ENCODE results near the gene ANKMY1.

Gene ANKMY1

GRCh38 chr2:240603081-240603835 lies 45.5 kb upstream of the ANKMY1 start:
- no peaks in the 10 kb centered on the region for H3K27me3 ChIP-seq
- H3K27ac ChIP-seq, result no peak overlapping the region
- peak in 1 of 2 donors; percentile 40 for DNase-seq
- no peak for TF ChIP-seq CTCF (IDR thresholded peaks at IDR 0.05)
- H3K4me3 ChIP-seq, result no peak overlapping the region
- no peaks in the 10 kb centered on the region for H3K9me3 ChIP-seq
- peaks cover 6 to 42% (median 13%) of the 10 kb centered on the region in 3 donors for H3K36me3 ChIP-seq
- intact Hi-C loops (cut with DNase I; ENCODE audit: low total_unique reads), result no loop called here
- peaks cover 0 to 7% (median 3%) of the 10 kb centered on the region in 4 donors for H3K4me1 ChIP-seq

- H3K9me3 ChIP-seq, result no peaks in the 10 kb centered on the region
- no peak overlapping the region for H3K4me3 ChIP-seq
- no peaks in the 10 kb centered on the region for H3K27me3 ChIP-seq
- H3K27ac ChIP-seq, result no peak overlapping the region
- intact Hi-C loops (cut with DNase I; ENCODE audit: low total_unique reads), result no loop called here
- H3K36me3 ChIP-seq, result peaks cover 13 to 50% (median 21%) of the 10 kb centered on the region in 3 donors
- TF ChIP-seq CTCF (IDR thresholded peaks at IDR 0.05), result no peak
- peak in 1 of 2 donors; percentile 60 for DNase-seq
- peaks cover 0 to 7% (median 3%) of the 10 kb centered on the region in 4 donors for H3K4me1 ChIP-seq
These were observed 44.7 kb upstream of the ANKMY1 start for GRCh38 chr2:240602266-240603050.

GRCh38 chr2:240601831-240602160 lies 44.0 kb upstream of the ANKMY1 start:
- Histone ChIP-seq H3K27ac (no peak overlapping the region), H3K27me3 (no peaks in the 10 kb centered on the region), H3K4me3 (no peak overlapping the region), H3K4me1 (peaks cover 0 to 10% (median 4%) of the 10 kb centered on the region in 4 donors), H3K36me3 (peaks cover 13 to 50% (median 22%) of the 10 kb centered on the region in 3 donors), H3K9me3 (no peaks in the 10 kb centered on the region)
- TF ChIP-seq CTCF (IDR thresholded peaks at IDR 0.05), result no peak
- DNase-seq, result peak in 1 of 2 donors; percentile 51
- intact Hi-C loops (cut with DNase I; ENCODE audit: low total_unique reads), result no loop called here

- intact Hi-C loops (cut with DNase I; ENCODE audit: low total_unique reads), result no loop called here
- DNase-seq, result peak in 1 of 2 donors; percentile 53
These were observed 43.5 kb upstream of the ANKMY1 start for GRCh38 chr2:240601061-240601830.

More at GRCh38 chr2:240601061-240601830, 43.5 kb upstream of the ANKMY1 start:
- Histone ChIP-seq H3K36me3 (peaks cover 13 to 50% (median 22%) of the 10 kb centered on the region in 3 donors), H3K4me3 (no peak overlapping the region), H3K27me3 (no peaks in the 10 kb centered on the region), H3K9me3 (no peaks in the 10 kb centered on the region), H3K4me1 (peaks cover 0 to 15% (median 9%) of the 10 kb centered on the region in 4 donors), H3K27ac (no peak overlapping the region)
- TF ChIP-seq CTCF (IDR thresholded peaks at IDR 0.05), result no peak
